Measurements from ENCODE around the gene AK5.

AK5 gene

GRCh38 chr1:77424236-77424635 is 142.4 kb downstream of the AK5 start:
- no peaks in the 10 kb centered on the region for H3K4me1 ChIP-seq (ENCODE audit: insufficient read depth, low read length)
- H3K27me3 ChIP-seq (ENCODE audit: control insufficient read depth in 1 of 2, insufficient read depth in 2 of 2, low read length in 2 of 2), result no peaks in the 10 kb centered on the region
- H3K4me3 ChIP-seq (ENCODE audit: low read depth in 1 of 2, low read length in 2 of 2), result no peak overlapping the region
- H3K9me3 ChIP-seq (ENCODE audit: low read length), result no peaks in the 10 kb centered on the region
- no peak overlapping the region for H3K9ac ChIP-seq (ENCODE audit: low read length)
- no peak overlapping the region for H3K27ac ChIP-seq (ENCODE audit: low read depth, low read length)
- H3K36me3 ChIP-seq (ENCODE audit: insufficient read depth, low read length), result no peaks in the 10 kb centered on the region

GRCh38 chr1:77428068-77428467 is 146.2 kb downstream of the AK5 start:
- no peaks in the 10 kb centered on the region for H3K36me3 ChIP-seq (ENCODE audit: insufficient read depth, low read length)
- no peak overlapping the region for H3K4me3 ChIP-seq (ENCODE audit: low read depth in 1 of 2, low read length in 2 of 2)
- H3K9me3 ChIP-seq (ENCODE audit: low read length), result no peaks in the 10 kb centered on the region
- no peak overlapping the region for H3K9ac ChIP-seq (ENCODE audit: low read length)
- no peak overlapping the region for H3K27ac ChIP-seq (ENCODE audit: low read depth, low read length)
- H3K4me1 ChIP-seq (ENCODE audit: insufficient read depth, low read length), result no peaks in the 10 kb centered on the region
- no peaks in the 10 kb centered on the region for H3K27me3 ChIP-seq (ENCODE audit: control insufficient read depth in 1 of 2, insufficient read depth in 2 of 2, low read length in 2 of 2)

GRCh38 chr1:77430966-77431690 is 149.3 kb downstream of the AK5 start:
- Histone ChIP-seq H3K4me1 (ENCODE audit: insufficient read depth, low read length) (no peaks in the 10 kb centered on the region), H3K4me3 (ENCODE audit: low read depth in 1 of 2, low read length in 2 of 2) (no peak overlapping the region), H3K36me3 (ENCODE audit: insufficient read depth, low read length) (no peaks in the 10 kb centered on the region), H3K9me3 (ENCODE audit: low read length) (no peaks in the 10 kb centered on the region), H3K9ac (ENCODE audit: low read length) (no peak overlapping the region), H3K27me3 (ENCODE audit: control insufficient read depth in 1 of 2, insufficient read depth in 2 of 2, low read length in 2 of 2) (no peaks in the 10 kb centered on the region), H3K27ac (ENCODE audit: low read depth, low read length) (no peak overlapping the region)

- H3K9ac ChIP-seq (ENCODE audit: low read length), result no peak overlapping the region
- no peaks in the 10 kb centered on the region for H3K27me3 ChIP-seq (ENCODE audit: control insufficient read depth in 1 of 2, insufficient read depth in 2 of 2, low read length in 2 of 2)
- no peaks in the 10 kb centered on the region for H3K9me3 ChIP-seq (ENCODE audit: low read length)
- H3K4me3 ChIP-seq (ENCODE audit: low read depth in 1 of 2, low read length in 2 of 2), result no peak overlapping the region
- H3K27ac ChIP-seq (ENCODE audit: low read depth, low read length), result no peak overlapping the region
- no peaks in the 10 kb centered on the region for H3K36me3 ChIP-seq (ENCODE audit: insufficient read depth, low read length)
- H3K4me1 ChIP-seq (ENCODE audit: insufficient read depth, low read length), result peaks cover 16% of the 10 kb centered on the region
Measured at GRCh38 chr1:77433934-77434333, 152.1 kb downstream of the AK5 start.

- no peak overlapping the region for H3K9ac ChIP-seq (ENCODE audit: low read length)
- H3K4me3 ChIP-seq (ENCODE audit: low read depth in 1 of 2, low read length in 2 of 2), result no peak overlapping the region
- H3K27ac ChIP-seq (ENCODE audit: low read depth, low read length), result no peak overlapping the region
- H3K36me3 ChIP-seq (ENCODE audit: insufficient read depth, low read length), result no peaks in the 10 kb centered on the region
- peaks cover 16% of the 10 kb centered on the region for H3K4me1 ChIP-seq (ENCODE audit: insufficient read depth, low read length)
- H3K9me3 ChIP-seq (ENCODE audit: low read length), result no peaks in the 10 kb centered on the region
- no peaks in the 10 kb centered on the region for H3K27me3 ChIP-seq (ENCODE audit: control insufficient read depth in 1 of 2, insufficient read depth in 2 of 2, low read length in 2 of 2)
Measured at GRCh38 chr1:77434967-77435366, 153.1 kb downstream of the AK5 start.

GRCh38 chr1:77438236-77438913 is 156.6 kb downstream of the AK5 start:
- Histone ChIP-seq H3K27ac (ENCODE audit: low read depth, low read length) (no peak overlapping the region), H3K27me3 (ENCODE audit: control insufficient read depth in 1 of 2, insufficient read depth in 2 of 2, low read length in 2 of 2) (no peaks in the 10 kb centered on the region), H3K9me3 (ENCODE audit: low read length) (peaks cover 3% of the 10 kb centered on the region), H3K4me1 (ENCODE audit: insufficient read depth, low read length) (peaks cover 16% of the 10 kb centered on the region), H3K4me3 (ENCODE audit: low read depth in 1 of 2, low read length in 2 of 2) (no peak overlapping the region), H3K36me3 (ENCODE audit: insufficient read depth, low read length) (no peaks in the 10 kb centered on the region), H3K9ac (ENCODE audit: low read length) (no peak overlapping the region)

- Histone ChIP-seq H3K27ac (ENCODE audit: low read depth, low read length) (no peak overlapping the region), H3K9me3 (ENCODE audit: low read length) (no peaks in the 10 kb centered on the region), H3K9ac (ENCODE audit: low read length) (no peak overlapping the region), H3K27me3 (ENCODE audit: control insufficient read depth in 1 of 2, insufficient read depth in 2 of 2, low read length in 2 of 2) (no peaks in the 10 kb centered on the region), H3K4me1 (ENCODE audit: insufficient read depth, low read length) (no peaks in the 10 kb centered on the region), H3K36me3 (ENCODE audit: insufficient read depth, low read length) (no peaks in the 10 kb centered on the region), H3K4me3 (ENCODE audit: low read depth in 1 of 2, low read length in 2 of 2) (no peak overlapping the region)
Measured at GRCh38 chr1:77446841-77447555, 165.2 kb downstream of the AK5 start.

GRCh38 chr1:77447669-77448068 is 165.8 kb downstream of the AK5 start:
- no peaks in the 10 kb centered on the region for H3K9me3 ChIP-seq (ENCODE audit: low read length)
- no peaks in the 10 kb centered on the region for H3K36me3 ChIP-seq (ENCODE audit: insufficient read depth, low read length)
- H3K4me3 ChIP-seq (ENCODE audit: low read depth in 1 of 2, low read length in 2 of 2), result no peak overlapping the region
- no peaks in the 10 kb centered on the region for H3K4me1 ChIP-seq (ENCODE audit: insufficient read depth, low read length)
- H3K27ac ChIP-seq (ENCODE audit: low read depth, low read length), result no peak overlapping the region
- no peaks in the 10 kb centered on the region for H3K27me3 ChIP-seq (ENCODE audit: control insufficient read depth in 1 of 2, insufficient read depth in 2 of 2, low read length in 2 of 2)
- no peak overlapping the region for H3K9ac ChIP-seq (ENCODE audit: low read length)

- Histone ChIP-seq H3K9ac (ENCODE audit: low read length) (no peak overlapping the region), H3K4me1 (ENCODE audit: insufficient read depth, low read length) (no peaks in the 10 kb centered on the region), H3K36me3 (ENCODE audit: insufficient read depth, low read length) (no peaks in the 10 kb centered on the region), H3K27ac (ENCODE audit: low read depth, low read length) (no peak overlapping the region), H3K27me3 (ENCODE audit: control insufficient read depth in 1 of 2, insufficient read depth in 2 of 2, low read length in 2 of 2) (no peaks in the 10 kb centered on the region), H3K4me3 (ENCODE audit: low read depth in 1 of 2, low read length in 2 of 2) (no peak overlapping the region), H3K9me3 (ENCODE audit: low read length) (no peaks in the 10 kb centered on the region)
Measured at GRCh38 chr1:77459881-77460280, 178.1 kb downstream of the AK5 start.

GRCh38 chr1:77461691-77462090 is 179.9 kb downstream of the AK5 start:
- no peaks in the 10 kb centered on the region for H3K9me3 ChIP-seq (ENCODE audit: low read length)
- no peak overlapping the region for H3K4me3 ChIP-seq (ENCODE audit: low read depth in 1 of 2, low read length in 2 of 2)
- no peak overlapping the region for H3K9ac ChIP-seq (ENCODE audit: low read length)
- H3K27me3 ChIP-seq (ENCODE audit: control insufficient read depth in 1 of 2, insufficient read depth in 2 of 2, low read length in 2 of 2), result no peaks in the 10 kb centered on the region
- H3K36me3 ChIP-seq (ENCODE audit: insufficient read depth, low read length), result no peaks in the 10 kb centered on the region
- H3K27ac ChIP-seq (ENCODE audit: low read depth, low read length), result no peak overlapping the region
- H3K4me1 ChIP-seq (ENCODE audit: insufficient read depth, low read length), result no peaks in the 10 kb centered on the region

- Histone ChIP-seq H3K27me3 (ENCODE audit: control insufficient read depth in 1 of 2, insufficient read depth in 2 of 2, low read length in 2 of 2) (no peaks in the 10 kb centered on the region), H3K27ac (ENCODE audit: low read depth, low read length) (no peak overlapping the region), H3K9ac (ENCODE audit: low read length) (no peak overlapping the region), H3K4me3 (ENCODE audit: low read depth in 1 of 2, low read length in 2 of 2) (no peak overlapping the region), H3K9me3 (ENCODE audit: low read length) (no peaks in the 10 kb centered on the region), H3K36me3 (ENCODE audit: insufficient read depth, low read length) (no peaks in the 10 kb centered on the region), H3K4me1 (ENCODE audit: insufficient read depth, low read length) (no peaks in the 10 kb centered on the region)
Measured at GRCh38 chr1:77463216-77463615, 181.4 kb downstream of the AK5 start.

All from muscle layer of colon (tissue), 2 donors.